Erythroblast (primary cell): ENCODE results near the gene SYNE3.

Experiments used
- GATA1 ChIP-seq: IDR thresholded peaks from 2 replicates; pipeline ENCODE4 v1.6.1; 2011; ENCODE audit warnings: low read depth, mild to moderate bottlenecking, control low read depth, low read length, moderate library complexity
- POLR2A ChIP-seq: IDR thresholded peaks from 2 replicates; pipeline ENCODE4 v1.6.1; 2011; ENCODE audit warnings: mild to moderate bottlenecking, low read length

DNA sequence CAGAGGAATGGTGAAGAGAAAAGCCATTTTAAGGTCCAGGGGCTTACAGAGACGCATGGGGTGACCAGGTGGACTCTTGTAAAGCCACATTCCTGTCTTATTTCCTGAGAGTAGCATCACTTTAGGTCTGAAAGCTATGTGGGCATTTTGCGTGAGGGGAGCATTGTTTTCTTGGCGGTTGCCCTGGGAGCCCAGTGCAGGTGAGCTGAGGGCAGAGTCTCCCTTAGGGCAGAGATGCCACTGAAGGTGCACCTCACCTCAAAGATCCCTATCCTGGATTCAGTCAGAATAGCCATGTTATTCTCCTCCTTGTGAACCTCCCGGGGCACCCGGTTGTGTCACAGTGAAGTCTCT, 30.8 kb upstream of the SYNE3 start:
- TF ChIP-seq POLR2A = no peak
- TF ChIP-seq GATA1 = no peak
